SU-DHL-6 (cell line): Measurements from ENCODE around the gene PARD6G.

ENCODE experiments used
- H2AFZ ChIP-seq: fragments of 200-600 bp; sonication (generic); 2 replicates; pipeline ENCODE4 v1.6.1; 2014; ENCODE audit warnings: low read depth, mild to moderate bottlenecking, moderate library complexity, mixed read lengths, antibody characterized with exemption, low read length; ENCODE audit not compliant: severe bottlenecking
- H3F3A ChIP-seq: fragments of 200-600 bp; shearing (Covaris generic); 2 replicates; pipeline ENCODE4 v1.6.0; 2016; ENCODE audit warnings: antibody characterized with exemption, mild to moderate bottlenecking; ENCODE audit not compliant: insufficient read depth
- H3K27ac ChIP-seq: fragments of 200-600 bp; sonication (generic); 2 replicates; pipeline ENCODE4 v1.5.1; 2016; ENCODE audit warnings: low read depth, mild to moderate bottlenecking, low read length, moderate library complexity, mixed read lengths
- H3K27me3 ChIP-seq: fragments of 200-600 bp; sonication (generic), shearing (Covaris generic); 2 replicates; pipeline ENCODE4 v1.6.0; 2014; ENCODE audit warnings: mild to moderate bottlenecking, low read length
- H3K36me3 ChIP-seq: fragments of 200-600 bp; sonication (generic); 2 replicates; pipeline ENCODE4 v1.6.1; 2014; ENCODE audit warnings: mild to moderate bottlenecking, low read length, mixed read lengths
- H3K4me2 ChIP-seq: fragments of 300-600, 200-600 bp; shearing (Covaris generic), sonication (generic); 2 replicates; pipeline ENCODE4 v1.6.0; 2014; ENCODE audit warnings: low read length, low read depth, mild to moderate bottlenecking; ENCODE audit not compliant: poor library complexity, severe bottlenecking
- H3K4me3 ChIP-seq: fragments of 200-600 bp; sonication (generic); 2 replicates; pipeline ENCODE4 v1.5.1; 2014; ENCODE audit warnings: antibody characterized with exemption, low read length, mild to moderate bottlenecking, mixed read lengths; ENCODE audit not compliant: insufficient read depth, poor library complexity, severe bottlenecking
- H3K79me2 ChIP-seq: fragments of 200-600 bp; sonication (generic); 2 replicates; pipeline ENCODE4 v1.6.1; 2014; ENCODE audit warnings: mild to moderate bottlenecking, low read length, moderate library complexity; ENCODE audit not compliant: insufficient read depth
- H3K9ac ChIP-seq: fragments of 200-600 bp; sonication (generic); 2 replicates; pipeline ENCODE4 v1.7.0; 2014; ENCODE audit warnings: mild to moderate bottlenecking, low read length
- H3K9me2 ChIP-seq: fragments of 200-600 bp; sonication (generic); replicated peaks from 2 replicates; pipeline ENCODE4 v1.6.1; 2014; ENCODE audit warnings: low read length; ENCODE audit not compliant: insufficient read depth
- H3K9me3 ChIP-seq: fragments of 200-600 bp; sonication (generic); 2 replicates; pipeline ENCODE4 v1.6.1; 2014; ENCODE audit warnings: low read length, mixed read lengths; ENCODE audit not compliant: insufficient read depth
- H4K20me1 ChIP-seq: fragments of 200-600 bp; sonication (generic); 2 replicates; pipeline ENCODE4 v1.6.1; 2014; ENCODE audit warnings: low read depth, mild to moderate bottlenecking, antibody characterized with exemption, low read length, moderate library complexity, mixed read lengths
- EZH2phosphoT487 ChIP-seq: fragments of 200-600 bp; sonication (generic), shearing (Covaris generic); conservative IDR thresholded peaks from 2 replicates; pipeline ENCODE4 v1.6.1; 2018; ENCODE audit warnings: mild to moderate bottlenecking, antibody characterized with exemption, low read length, moderate library complexity, mixed read lengths
- TF ChIP-seq, protein P1 (sequence below): fragments of 200-600 bp; sonication (generic); IDR thresholded peaks from one replicate; pipeline ENCODE4 v1.5.1; 2017; ENCODE audit warnings: antibody characterized with exemption, mild to moderate bottlenecking, low read length, moderate library complexity; ENCODE audit not compliant: insufficient read depth, poor library complexity, severe bottlenecking

Gene PARD6G

DNA sequence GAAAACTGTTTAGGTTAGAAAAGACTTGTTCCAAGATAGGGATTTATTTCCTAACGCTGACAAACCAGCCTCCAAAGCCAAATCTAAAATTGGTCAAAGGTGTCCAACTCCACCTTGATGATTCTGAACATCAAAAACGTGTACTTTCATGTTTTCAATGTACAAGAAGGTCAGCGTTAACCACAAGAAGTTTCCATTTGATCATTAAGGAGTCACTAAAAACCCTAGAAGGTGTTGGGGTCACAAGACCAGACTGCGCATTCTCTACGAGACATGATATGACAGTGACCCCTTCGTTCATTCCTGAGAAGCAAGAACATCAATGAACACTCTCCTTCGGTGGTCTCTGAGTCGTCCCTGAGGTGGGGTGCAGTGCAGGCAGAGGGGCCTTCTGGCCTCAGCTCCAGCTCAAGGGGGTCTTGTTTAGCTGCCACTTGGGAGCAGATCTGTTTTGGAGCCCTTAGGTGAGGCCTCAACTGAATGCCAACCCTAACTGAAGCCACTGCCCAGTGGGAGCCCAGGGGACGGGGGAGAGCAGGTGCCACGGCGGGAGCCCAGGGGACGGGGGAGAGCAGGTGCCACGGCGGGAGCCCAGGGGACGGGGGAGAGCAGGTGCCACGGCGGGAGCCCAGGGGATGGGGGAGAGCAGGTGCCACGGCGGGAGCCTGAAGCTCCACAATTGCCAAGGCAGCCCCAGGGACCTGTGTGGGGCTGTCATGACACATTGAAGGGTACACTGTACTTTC lies 55.2 kb downstream of the PARD6G start:
- H3K27me3 ChIP-seq = no peaks in the 10 kb centered on the region
- no peaks in the 10 kb centered on the region for H3K79me2 ChIP-seq
- H3K9me3 ChIP-seq = no peaks in the 10 kb centered on the region
- no peaks in the 10 kb centered on the region for H3K36me3 ChIP-seq
- no peak overlapping the region for H3K4me2 ChIP-seq
- TF ChIP-seq EZH2phosphoT487 = no peak
- TF ChIP-seq, protein P1, sequence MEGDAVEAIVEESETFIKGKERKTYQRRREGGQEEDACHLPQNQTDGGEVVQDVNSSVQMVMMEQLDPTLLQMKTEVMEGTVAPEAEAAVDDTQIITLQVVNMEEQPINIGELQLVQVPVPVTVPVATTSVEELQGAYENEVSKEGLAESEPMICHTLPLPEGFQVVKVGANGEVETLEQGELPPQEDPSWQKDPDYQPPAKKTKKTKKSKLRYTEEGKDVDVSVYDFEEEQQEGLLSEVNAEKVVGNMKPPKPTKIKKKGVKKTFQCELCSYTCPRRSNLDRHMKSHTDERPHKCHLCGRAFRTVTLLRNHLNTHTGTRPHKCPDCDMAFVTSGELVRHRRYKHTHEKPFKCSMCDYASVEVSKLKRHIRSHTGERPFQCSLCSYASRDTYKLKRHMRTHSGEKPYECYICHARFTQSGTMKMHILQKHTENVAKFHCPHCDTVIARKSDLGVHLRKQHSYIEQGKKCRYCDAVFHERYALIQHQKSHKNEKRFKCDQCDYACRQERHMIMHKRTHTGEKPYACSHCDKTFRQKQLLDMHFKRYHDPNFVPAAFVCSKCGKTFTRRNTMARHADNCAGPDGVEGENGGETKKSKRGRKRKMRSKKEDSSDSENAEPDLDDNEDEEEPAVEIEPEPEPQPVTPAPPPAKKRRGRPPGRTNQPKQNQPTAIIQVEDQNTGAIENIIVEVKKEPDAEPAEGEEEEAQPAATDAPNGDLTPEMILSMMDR = no peak
- H4K20me1 ChIP-seq = no peaks in the 10 kb centered on the region
- H3K9me2 ChIP-seq = no peaks in the 10 kb centered on the region
- no peaks in the 10 kb centered on the region for H3F3A ChIP-seq
- no peak overlapping the region for H3K27ac ChIP-seq
- no peak overlapping the region for H3K9ac ChIP-seq
- no peak overlapping the region for H3K4me3 ChIP-seq
- H2AFZ ChIP-seq = no peak overlapping the region

DNA sequence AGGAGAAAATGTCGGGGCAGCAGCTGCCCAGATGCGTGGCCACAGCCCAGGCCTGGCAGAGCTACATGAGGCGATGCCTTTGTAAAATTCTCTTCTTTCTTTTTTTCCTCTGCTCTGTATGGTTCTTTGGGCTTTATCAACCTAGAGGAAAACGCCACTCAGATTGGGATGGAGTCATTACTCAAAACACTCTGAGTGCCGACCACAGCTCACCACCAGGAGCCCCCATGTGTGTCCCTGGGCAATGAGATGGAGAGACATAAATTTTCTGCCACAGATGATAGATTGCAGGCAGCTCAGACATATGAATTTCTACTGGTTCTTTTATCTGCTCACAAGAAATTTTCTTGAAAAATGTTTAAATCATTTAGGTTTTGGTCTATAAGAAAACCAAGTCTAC lies 56.0 kb downstream of the PARD6G start:
- Histone ChIP-seq H2AFZ (no peak overlapping the region), H3K9me3 (no peaks in the 10 kb centered on the region), H3K36me3 (no peaks in the 10 kb centered on the region), H3K79me2 (no peaks in the 10 kb centered on the region), H3K9me2 (no peaks in the 10 kb centered on the region), H3K4me3 (no peak overlapping the region), H4K20me1 (no peaks in the 10 kb centered on the region), H3K27ac (no peak overlapping the region), H3K27me3 (no peaks in the 10 kb centered on the region), H3K4me2 (no peak overlapping the region), H3F3A (no peaks in the 10 kb centered on the region), H3K9ac (no peak overlapping the region)
- no peak for TF ChIP-seq EZH2phosphoT487

DNA sequence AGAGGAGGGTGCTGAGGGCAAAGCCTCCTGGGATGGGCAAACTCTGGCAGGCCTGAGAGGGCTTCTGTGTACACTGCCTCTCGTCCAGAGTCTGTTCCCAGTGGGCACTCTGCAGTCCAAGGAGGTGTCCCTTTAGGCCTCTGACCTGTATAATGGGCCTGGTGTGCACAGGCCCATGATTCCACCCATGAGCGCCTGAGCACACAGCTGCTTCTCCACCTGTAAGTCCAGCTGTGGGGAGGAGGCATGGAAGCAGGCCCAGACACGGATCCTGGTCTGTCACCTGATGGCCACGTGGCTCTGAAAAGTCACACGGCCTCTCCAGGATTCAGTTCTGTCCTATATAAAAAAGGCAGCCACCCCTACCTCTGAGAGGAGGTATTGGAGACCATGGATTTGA lies 57.0 kb downstream of the PARD6G start:
- Histone ChIP-seq H3K36me3 (no peaks in the 10 kb centered on the region), H3K27me3 (no peaks in the 10 kb centered on the region)
- TF ChIP-seq, protein P1 = no peak
- TF ChIP-seq EZH2phosphoT487 = no peak

DNA sequence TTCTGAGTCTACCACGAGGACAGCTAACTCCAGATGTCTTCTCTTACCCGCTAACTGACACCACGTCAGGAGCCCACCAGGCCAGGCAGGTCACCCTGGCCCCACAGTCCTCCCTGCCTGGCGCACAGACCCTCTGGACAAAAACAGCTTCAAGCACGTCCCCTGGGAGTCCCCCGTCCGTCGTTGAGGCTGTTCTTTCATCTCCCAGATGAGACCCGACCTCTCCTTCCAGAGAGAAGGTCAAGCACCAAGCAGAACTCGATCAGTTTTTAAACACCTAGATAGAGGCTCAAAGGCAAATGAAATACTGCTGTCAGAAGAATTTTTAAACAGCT lies 57.8 kb downstream of the PARD6G start:
- Histone ChIP-seq H3K9me2 (no peaks in the 10 kb centered on the region), H3K27me3 (no peaks in the 10 kb centered on the region), H3K27ac (no peak overlapping the region), H3K36me3 (no peaks in the 10 kb centered on the region), H4K20me1 (no peaks in the 10 kb centered on the region), H3F3A (no peaks in the 10 kb centered on the region), H3K4me3 (no peak overlapping the region), H2AFZ (no peak overlapping the region), H3K9ac (no peak overlapping the region), H3K9me3 (no peaks in the 10 kb centered on the region), H3K79me2 (no peaks in the 10 kb centered on the region), H3K4me2 (no peak overlapping the region)
- TF ChIP-seq, protein P1 = no peak
- no peak for TF ChIP-seq EZH2phosphoT487

More for the DNA sequence above, 57.0 kb downstream of the PARD6G start:
- Histone ChIP-seq H3K9ac (no peak overlapping the region), H3K79me2 (no peaks in the 10 kb centered on the region), H3K9me2 (no peaks in the 10 kb centered on the region), H4K20me1 (no peaks in the 10 kb centered on the region), H3K4me2 (no peak overlapping the region), H3K4me3 (no peak overlapping the region), H3K27ac (no peak overlapping the region), H2AFZ (no peak overlapping the region), H3F3A (no peaks in the 10 kb centered on the region), H3K9me3 (no peaks in the 10 kb centered on the region)
